GM18499 (cell line): Measurements from ENCODE around the gene ITPA.

Source experiments
- ATAC-seq: cut with Tn5 transposase; IDR thresholded peaks from one replicate; pipeline ENCODE4 v1.9.1; 2021; ENCODE audit warnings: moderate number of reproducible peaks; ENCODE audit not compliant: insufficient read depth, unreplicated experiment

The ITPA gene

DNA sequence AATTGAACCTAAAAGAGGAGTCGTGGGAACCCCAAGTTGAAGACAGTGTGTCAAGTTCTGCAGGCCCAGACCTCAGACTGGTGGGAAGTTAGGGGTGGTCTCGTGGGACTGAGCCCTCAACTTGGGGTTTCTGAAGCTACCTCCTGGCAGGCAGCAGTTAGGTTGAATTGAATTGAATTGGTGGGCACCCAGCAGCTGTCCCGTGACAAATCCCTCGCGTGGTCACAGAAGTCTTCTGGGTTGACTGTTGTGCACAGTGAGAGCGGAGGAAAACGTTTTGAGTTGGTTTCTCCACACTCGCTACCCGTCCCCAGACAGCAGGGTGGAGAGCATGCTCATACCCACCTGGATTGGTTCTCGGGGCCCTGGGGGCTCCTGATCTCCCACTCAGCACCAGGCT is 16.8 kb downstream of the ITPA start:
- no peak for ATAC-seq

DNA sequence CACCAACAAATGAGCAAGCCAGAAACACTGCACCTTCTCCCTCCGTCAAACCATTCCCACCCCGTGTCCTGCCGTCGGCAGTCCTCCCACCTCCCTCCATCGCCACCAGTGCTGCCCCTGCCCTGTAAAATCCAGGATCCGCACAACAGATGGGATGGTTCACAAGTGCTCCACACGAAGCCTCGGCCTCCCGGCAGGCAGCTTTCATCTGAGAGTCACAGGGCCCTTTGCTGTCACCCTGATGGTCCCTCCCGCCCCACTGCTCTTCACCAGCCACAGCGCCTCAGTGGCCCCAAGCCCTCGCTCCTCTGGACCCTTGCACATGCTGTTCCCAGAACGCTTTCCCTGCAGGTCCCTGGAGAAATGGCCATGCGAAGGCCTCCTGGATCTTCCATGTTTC is 17.6 kb downstream of the ITPA start:
- ATAC-seq, result no peak

DNA sequence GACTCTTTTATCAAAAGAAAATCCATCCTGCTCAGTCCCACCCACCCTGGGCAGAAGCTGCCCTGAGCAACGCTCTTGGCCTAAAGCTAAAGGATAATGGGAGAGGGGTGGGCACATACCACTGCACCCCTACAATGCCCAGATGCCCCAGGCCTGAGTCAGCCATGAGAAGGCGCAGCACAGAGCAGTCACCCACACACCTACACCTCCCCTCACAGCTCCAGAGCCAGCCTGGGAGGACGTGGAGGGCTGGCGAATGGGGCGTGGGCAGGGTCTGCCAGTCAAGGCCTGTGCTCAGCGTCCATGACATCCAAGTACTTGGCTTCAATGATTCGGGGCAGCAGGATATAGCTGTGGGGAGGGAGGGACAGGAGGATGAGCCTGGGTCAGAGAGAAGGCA is 18.2 kb downstream of the ITPA start:
- ATAC-seq, result no peak

DNA sequence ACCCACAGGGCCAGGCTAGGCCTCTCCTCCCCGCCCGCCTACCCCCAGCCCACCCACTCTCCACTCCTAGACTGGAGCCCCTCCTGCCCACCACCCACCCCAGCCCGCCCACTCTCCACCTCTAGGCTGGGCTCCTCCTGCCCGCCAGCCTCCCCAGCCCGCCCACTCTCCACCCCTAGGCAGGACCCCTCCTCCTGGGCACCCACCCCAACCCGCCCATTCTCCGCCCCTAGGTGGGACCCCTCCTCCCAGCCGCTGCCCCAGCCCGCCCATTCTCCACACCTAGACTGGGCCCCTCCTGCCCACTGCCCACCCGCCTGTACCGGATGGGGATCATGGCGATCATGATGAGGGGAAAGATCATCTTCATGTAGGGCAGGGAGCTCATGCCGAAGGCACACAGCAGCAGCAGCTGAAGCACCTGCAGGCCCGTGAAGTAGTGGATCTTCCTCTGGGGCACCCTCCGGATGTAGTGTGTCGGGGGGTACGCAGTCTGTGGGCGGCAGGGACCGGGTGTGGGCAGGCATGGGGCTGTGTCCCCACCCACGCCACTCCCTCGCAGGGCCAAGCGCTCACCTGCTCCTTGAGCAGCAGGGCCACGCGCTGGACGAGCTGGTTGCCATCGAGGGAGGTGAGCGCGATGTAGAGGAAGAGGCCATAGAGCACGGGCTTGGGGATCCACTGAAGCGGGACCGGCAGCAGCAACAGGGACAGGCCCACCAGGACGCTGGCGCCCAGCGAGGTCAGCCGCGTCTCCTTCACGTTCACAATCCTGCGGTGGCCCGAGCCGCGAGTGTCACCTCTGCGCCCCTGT is 18.8 kb downstream of the ITPA start:
- ATAC-seq, result no peak

DNA sequence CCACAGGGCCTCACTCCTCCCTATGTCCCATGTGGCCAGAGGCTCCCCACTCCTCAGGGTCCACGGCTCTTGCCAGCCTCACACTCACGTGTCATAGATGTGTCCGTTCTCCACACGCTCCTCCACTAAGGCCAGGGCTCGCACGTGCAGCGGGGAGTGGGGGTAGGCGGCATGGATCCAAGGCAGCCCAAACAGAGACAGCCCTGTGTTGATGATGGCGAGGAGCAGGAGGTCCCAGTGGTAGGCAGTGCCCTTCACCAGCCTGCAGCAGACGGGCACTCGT is 19.4 kb downstream of the ITPA start:
- no peak for ATAC-seq

DNA sequence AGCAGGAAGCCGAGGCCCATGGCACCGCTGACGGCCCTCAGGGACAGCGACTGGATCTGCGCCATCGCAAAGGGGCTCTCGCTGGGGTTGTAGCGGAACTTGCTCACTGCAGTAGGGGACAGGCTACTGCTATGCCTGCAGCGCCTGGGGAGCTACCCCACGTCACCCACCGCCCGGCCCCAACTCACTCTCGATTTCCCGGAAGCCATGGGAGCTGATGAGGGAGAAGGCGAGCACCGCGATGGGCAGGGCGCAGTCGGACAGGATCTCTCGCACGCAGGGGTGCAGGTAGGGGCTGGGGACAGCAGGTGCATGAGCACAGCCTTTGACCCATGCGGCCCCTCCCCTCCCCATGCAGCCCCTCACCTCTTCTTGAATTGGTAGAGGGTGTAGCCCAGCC is 19.9 kb downstream of the ITPA start:
- ATAC-seq, result no peak

DNA sequence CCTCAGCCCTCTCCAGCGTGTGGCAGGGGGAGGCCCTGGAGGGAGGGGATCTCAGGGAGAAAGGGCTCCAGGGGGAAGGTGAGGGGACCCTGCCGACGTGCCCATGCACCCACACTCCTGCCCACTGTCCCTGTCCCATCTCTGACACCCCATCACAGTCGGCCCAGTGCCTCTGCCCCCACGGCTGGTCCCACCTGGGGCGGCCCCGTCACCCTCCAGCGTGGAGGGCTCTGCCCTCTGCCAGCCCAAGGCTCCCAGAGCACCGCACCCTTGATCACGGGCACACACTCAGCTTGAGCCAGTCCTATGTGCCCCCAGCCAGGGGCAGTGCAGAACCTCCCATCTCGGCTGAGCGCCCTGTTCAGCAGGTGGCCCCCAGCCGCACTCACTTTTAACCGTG is 20.5 kb downstream of the ITPA start:
- no peak for ATAC-seq

DNA sequence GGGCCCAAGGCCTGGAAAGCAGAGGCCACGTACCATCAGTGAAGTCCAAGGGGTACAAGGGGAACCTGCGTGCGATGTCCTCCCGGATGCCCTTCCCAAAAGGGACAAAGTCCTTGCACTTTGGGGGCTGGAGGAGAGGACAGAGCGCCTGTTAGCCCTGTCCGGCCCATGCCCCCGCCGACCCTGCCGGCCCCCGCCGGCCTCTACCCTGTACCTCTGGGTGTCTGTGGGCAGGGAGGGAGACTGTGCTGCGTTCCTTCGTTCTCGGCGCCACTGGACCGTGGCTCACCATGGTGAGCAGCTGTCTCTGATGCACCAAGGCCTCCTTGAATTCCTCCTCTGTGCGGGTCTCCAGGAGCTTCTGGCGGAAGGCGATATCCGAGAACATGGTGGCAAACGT is 21.8 kb downstream of the ITPA start:
- no peak for ATAC-seq

DNA sequence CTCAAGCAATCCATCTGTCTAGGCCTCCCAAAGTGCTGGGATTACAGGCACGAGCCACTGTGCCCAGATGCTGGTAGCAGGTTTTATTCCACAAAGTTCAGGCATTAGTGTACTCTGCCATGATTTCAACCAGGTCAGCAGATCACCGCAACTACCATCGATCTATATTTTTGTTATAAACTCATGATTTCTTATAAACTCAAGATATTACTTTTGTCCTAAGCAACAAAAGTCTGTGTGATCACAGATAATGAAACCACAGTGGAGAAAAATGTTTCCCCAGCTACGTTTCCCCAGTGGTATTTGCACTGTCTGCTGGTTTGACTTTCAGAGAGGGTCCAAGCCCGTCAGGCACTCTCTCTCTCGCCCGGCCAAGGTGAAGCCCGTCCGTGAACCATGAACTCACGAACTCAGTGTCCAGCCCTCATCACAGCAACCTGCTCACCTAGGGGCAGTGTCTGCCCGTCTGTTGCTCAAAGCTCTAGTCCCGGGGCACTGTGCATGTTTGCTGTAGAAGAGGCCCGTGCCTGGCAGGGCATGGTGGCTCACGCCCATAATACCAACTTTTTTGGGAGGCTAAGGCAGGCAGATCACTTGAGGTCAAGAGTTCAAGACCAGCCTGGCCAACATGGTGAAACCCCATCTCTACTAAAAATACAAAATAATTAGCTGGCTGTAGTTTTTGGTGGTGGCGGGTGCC is 22.7 kb downstream of the ITPA start:
- no peak for ATAC-seq

DNA sequence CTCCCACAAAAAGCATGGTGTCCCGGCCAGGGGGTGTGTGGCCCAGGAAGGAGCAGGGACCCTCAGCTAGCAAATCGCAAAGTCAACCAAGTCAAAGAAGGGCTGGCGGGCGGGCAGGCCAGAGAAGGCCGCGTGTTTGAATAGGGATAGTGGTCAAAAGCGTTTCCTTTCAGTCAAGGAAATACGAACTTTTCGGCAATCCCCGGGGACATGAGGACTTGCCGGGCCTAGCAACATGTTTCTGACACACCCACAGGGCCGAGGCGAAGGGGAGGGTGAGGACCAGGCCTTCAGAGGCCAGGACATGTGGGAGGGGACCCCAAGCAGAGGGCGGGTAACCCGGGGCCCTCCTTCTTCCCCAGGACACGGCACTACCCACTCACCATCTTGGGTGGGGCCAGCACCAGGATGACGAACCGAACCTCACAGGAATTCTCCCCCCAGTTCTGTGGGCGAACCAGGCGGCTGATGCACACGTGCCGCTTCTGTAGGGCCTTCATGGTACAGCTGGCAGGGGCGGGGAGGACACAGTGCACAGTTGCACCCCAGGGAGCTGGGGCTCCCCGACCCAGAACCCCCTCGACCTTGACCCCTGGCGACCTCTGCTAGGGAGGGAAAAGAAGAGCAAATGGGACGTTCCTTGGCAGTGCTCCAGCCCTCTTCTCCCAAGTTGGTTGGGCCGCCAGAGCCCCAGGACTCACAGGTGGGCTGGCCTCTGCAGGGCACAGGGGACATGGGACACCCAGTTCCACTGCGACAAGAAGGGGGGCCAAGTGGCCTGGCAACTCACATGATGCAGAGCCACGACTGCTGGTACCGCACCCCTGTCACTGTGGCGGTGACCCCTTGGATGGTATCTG is 24.1 kb downstream of the ITPA start:
- no peak for ATAC-seq

DNA sequence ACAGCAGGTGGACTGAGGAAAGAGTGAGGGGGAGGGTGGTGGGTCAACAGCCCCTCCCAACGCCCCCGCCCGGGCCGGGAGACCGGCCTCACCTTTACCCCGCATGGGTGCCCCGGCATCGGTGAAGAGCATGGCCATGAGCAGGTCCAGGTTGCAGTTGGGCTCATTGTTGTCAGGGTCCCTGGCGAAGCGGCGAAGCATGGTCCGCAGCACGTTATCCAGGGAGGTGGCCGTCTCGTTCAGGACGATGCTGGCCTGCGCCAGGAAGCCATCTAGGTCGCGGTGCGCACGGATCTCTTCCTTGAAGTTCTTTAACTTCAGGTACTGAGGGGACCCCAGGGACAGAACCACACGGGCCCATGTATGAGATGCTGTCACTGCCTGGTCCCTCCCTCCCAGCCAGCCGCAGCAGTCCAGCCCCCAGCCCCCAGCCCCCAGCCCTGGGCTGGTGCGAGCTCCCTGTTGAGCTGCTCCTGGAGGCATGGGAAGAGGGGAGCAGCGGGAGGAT is 24.7 kb downstream of the ITPA start:
- no peak for ATAC-seq

DNA sequence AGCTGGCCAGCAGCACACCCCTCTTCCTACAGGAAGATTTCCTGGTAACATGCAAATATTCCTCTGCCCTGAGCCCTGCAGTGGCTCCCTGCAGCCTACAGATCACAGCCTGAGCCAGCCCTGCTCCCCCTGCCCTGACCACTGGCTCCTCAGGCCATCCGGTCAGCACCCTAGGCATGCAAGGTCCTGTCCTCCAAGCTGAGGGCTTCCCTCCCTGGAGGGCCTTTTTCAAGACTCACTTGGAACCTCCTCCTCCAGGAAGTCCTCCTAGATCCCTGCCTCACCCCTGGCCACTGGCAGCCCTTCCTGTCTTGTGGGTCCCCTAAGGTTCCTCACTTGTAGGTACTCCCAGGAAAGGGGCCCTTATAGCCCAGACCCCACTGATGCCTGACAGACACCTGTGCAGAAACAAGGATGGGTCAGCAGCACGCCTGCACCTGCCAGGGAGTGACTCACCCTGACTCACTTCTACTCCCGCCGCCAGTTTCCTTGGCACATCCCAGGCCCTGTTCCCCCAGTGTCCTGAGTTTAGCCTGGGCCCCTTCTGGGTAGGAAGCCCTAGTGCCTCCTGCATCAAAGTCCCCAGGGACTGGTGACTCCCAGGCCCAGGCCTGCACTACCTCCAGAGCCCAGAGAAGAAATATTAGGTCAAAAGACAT is 26.5 kb downstream of the ITPA start:
- no peak for ATAC-seq

DNA sequence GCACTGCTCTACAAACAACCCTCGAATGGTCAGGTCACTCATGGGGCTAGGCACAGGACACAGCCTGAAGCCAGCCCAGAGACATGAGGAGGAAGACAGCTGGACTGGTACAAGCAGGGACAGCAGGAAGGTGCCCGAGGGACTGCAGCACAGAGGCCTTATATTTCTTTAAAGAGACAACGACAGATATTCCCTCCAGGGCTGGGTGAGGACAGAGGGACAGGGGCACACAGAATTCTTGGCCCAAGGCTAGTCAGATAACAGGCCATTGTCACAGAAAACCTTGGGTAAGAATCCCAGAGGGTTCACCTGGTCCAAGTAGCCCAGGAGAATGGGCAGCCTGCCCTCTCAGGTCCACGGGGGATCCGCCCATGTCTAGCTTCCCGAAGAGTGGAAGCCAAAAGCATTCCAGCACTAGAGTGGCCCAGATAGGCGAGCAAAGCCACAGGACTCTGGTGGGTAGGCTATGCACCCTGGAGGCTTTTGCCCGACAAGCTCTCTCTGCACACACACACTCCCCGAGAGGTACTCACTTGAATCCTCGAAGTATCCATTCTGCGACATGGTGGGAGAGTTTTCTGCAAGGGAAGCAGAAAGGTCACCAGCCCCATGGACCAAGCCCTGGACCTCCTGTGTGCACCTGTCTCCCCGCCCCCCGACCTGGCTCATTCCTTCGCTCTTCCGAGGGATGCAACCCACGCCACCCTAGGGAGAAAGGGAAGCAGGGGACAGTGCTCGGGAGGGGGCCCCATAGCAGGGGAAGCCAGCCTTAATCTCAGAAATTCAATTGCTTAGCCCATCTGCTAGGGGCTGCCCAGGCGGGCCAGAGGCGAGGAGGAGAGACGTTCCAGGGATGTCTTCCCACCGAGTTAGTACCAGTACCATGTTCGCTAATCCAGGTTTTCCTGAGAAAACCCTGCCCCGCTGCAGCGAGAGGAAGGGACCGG is 28.0 kb downstream of the ITPA start:
- ATAC-seq, result no peak

DNA sequence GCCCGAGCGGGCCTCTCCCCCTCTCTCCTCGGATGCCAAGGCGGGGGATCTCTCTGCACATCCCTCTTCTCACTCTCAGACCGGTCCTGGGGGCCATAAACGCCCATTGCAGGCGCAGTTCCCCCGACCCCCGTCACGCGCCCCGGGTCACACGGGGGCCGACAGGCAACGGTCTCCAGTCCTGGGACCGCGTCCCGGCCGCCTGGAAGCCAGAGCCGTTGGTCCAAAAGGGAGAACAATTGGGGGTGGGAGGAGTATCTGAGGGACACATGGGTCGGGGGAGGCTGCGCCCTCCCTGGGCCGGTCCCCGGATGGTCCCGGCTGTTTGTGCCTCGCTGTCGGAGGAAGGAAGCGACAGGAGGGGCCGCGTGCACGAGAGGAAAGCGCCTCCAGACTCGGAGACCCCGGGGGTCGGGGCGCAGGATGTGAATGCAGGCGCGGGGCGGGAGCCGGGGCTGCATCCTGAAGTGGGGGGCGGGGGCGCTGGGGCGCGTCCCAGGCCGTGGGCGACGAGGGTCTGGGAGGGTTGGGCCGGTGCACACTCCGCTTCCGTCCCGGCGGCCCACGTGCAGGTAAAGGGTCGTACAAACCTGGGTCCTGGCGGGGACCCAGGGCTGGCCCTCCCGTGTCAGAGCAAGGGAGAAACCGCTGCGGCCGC is 28.8 kb downstream of the ITPA start:
- ATAC-seq, result no peak

DNA sequence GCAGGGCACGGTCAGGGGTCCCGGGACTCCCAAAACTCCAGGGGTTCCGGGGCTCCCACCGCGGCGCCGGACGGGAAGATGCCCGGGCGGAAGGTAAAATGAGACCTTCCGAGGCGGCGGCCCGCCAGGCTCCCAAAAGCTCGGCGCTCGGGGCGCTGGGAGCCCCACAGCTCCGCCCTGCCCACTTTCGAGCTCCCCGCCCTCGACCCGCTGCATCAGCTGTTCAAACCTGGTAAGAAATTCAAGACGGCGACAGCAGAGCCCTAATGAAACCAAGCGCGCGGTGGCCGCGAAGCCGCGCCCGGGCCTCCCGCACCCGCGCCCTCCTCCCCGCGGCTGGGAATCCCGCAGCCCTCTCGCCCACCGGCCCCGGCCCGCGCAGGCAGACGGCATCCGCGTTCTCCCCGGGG is 29.3 kb downstream of the ITPA start:
- no peak for ATAC-seq

DNA sequence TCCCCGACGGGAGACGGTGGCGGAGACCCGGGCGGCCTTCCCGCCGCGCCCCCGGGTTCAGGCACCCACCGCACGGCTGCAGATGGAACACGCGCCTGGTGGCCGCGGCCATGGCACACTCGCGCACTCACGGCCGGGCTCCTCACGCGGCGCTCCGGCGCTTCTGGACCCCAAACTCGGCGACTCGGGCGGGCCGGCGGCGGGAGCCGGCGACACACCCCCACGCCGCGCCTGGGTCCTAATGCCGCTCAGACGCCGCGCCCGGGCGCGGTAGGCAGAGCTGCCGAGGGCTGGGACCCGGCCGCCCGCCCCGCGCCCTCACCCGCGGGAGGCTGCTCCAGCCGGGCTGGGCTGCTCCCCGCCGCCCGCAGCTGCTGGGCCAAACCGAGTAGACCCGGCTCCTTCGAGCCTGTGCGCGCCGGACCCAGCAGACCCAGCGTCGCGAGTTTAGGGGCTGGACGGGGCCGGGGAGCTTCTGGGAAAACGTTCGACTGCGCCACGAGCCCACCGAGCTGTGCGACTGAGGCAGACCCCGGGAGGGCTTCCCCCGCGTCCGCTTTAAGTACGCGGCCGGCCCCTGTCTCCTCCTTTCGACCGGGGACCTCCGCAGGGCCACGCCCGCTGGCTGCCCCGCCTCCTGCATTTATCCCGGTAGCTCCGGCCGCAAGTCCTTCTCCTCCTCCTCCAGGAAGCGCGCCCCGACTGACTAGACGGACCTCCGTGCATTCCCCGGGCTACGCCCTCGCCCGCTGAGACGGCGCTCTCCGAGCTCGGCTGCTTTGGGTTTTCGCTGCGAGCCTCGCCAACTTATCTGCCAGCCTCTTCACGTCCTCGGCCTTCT is 29.9 kb downstream of the ITPA start, which contains the start of gene SLC4A11:
SLC4A11 (minus strand) TSS at position 165 of the 841 bp plus-strand sequence; CDS start at position 112, 53 bp downstream.
- no peak for ATAC-seq

DNA sequence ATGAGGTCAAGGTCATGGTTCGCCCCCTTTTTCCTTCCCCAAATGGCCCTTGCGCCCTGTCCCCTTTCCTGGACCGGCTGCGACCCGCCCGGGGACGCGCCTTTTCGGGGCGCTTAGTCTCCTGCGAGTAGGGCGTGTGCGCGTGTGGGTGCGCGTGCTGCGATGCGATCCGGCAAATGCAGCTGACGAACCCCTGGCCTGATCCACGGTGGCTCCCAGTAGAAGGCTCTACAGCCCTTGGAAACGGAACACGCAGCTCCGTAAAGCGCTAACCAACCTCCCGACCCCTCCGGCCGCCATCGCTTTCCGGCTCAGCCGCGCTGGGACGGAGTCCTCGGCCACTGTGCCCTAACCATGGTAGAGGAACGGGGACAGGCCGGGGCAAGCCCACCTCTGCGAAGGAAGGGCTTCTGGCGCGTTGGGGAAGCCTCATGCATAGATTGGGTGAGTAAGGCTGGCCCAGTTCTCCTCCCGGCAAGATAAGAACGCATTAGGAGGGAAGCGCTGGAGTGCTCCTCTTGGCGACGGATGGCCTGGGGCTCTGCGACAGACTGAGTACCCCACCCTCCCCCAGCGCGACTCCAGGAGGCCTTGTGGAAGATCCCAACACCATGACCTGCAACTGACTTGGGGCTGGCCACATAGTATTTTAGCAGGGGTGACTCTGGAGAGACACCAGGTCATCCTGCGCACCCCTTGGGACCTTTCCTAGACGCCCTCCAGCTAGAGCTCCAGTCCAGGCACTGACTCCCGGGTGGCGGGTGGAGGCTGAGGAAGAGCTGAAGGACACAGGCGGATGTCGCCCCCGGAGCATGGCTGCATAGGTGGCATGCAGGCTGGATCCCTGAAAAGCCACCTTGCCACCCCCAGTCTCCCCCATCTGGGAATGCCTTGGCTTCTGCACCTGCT is 30.8 kb downstream of the ITPA start:
- ATAC-seq, result no peak
